GM21381 (cell line): ENCODE measurements around the gene KCNJ12.
"Not testable (repeated sequence)": the region's sequence is repeated elsewhere in the genome, so short reads cannot be mapped to it uniquely, and the experiment has no call there.

Experiments
- ATAC-seq: cut with Tn5 transposase; IDR thresholded peaks from one replicate; pipeline ENCODE4 v1.9.1; 2021; ENCODE audit warnings: mild to moderate bottlenecking, moderate library complexity; ENCODE audit not compliant: unreplicated experiment

Gene KCNJ12

DNA sequence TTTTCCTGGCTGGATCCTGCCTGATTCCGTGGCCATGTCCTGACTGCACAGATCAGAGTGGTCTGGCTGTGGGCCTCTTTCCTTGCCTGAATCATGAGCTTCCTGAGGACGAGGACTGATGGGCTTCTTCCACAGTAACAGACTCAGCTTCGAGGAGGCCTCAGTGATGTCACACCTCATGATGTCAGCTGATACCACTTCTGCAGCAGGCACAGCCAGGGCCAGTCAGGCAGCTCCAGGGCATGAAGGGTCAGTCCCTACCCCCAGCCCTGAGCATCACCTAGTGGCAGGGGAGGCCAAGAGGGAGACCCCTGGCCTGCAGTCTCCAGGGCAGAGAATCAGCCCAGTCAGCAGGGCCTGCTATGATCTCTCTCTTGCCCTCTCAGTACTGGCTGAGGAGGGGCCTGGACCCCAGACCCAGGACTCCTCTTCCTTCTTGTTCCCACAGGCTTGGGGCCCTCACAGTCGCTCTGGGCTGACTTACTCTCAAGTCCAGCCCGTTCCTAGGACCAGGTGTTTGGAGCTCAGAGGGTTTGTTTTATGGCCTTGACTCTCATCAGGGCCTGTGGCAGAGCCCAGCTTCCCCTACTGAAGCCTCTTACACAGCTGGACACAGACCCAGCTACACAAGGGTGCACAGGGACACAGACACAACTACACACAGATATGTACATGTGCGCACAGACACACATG lies 26.7 kb upstream of the KCNJ12 start:
- not testable (repeated sequence) for ATAC-seq

DNA sequence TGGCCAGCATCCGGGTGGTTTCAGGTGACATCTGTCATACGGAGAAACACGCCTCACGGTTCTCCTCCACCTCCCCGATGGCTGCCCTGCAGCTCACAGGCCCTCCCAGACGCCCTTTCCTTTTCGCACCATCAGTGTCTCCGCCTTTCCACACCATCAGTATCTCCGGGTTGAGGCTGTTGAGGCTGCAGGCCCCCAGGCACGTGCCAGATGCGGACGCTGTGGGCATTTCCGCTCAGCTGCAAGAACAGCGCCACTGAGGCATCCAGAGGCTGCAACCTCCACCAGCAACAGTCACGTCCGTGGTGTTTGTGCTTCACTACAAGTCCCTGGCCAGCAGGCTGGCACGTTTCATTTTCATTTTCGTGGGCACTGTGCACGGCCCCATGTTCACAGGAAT lies 25.7 kb upstream of the KCNJ12 start:
- not testable (repeated sequence) for ATAC-seq

DNA sequence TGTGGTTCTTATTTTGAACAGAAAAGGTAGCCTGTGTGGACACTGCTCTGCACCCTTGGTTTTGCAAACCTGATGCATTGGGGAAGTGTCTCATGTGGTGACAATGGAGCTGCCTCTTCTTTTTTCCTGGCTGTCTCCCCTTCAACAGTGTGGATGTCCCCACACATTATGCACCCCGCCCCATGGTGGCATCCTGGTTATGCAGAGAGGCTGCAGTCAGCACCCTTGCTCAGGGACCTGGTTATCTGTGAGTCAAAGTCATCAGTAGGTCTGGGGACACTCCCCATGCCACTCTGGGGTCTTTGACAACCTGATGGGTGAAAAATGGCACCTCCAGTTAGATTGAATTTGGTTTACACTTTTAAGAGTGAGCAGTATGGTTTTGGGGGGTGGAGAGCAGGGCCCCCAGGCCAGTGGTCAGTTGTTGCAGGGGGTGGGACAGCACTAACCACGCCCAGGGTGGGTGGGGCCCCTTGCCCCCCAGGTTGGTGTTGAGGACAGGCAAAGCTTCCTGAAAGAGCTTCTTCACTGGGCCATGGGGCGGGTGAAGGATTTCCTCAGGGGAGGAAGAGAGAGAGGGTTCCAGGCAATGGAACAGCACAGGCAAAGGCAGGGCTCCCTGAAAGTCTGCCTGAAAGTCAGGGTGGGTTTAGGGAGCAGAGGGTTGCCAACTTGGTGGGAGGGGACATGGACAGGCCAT lies 24.6 kb upstream of the KCNJ12 start:
- ATAC-seq: no peak

DNA sequence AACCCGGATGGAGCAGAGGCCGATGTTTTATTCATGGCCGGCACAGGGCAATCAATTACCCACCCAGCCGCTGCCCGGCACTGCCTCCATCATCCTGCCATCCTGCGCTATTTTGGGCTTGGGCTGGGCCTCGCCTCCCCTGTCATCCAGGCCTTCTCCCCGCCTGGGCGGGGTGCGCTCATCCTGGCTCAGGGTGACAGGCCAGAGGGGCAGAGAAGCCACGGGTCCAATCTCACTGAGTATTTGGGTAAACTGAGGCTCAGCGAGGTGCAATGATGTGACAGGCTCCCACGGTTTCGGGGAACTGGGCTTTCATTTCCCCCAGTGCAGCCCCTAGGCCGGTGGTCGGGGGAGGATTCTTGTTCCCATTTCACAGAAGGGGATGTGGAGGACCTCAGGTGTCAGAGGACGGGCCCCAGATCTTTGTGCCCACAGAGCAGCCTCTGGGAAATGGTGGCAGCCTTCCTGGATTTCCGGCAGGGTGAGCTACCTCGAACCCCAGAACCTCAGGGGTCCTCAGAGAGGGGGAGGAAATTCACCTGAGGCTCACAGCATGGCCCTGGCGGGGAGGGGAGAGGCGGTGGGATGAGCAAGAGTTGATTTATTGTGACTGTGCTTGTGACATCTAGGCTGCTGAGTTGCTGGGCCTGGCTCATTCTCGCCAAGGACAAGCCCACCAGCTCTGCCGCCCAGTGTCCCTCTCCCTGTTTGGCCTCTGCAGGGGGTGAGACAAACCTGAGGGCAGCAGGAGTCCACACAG lies 23.8 kb upstream of the KCNJ12 start:
- no peak for ATAC-seq

DNA sequence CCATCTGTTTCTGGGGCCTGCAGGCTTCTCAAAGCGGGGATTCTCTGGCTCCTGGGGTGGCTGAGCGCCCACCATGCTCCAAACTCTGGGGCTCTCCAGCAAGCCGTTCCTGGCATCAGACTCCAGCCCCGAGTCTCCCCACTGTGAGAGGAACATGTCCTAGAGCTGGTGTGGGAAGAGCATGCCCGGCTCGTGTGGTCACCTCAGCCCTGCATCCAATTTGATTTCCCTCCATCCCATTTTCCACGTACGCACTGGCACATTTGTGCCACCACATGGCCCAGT lies 23.2 kb upstream of the KCNJ12 start:
- ATAC-seq: no peak

DNA sequence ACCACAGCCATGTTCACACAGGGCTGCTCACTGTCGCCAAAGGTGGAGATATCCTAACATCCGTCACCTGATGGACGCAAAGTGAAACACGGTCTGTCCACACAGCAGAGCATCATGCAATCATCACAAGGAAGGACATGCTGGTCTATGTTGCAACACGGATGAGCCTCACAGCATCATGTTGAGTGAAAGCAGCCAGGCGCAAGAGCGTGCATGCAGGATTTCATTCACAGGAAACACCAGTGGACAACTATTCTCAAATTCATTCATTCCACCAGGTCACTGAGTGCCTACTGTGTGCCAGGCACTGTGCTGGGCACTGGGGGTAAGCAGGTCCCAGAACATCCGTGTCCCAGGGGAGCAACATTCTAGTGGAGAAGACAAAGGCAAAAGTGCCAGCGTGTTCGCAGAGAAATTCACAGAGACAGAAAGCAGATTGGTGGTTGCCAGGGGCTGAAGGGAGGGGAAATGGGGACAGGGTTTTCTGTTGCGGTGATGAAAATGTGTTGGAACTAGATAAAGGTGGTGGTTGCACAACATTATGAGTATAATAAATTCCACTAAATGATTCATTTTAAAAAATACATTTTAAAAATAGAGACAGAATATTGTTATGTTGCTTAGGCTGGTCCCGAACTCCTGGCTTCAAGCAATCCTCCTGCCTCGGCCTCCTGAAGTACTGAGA lies 22.7 kb upstream of the KCNJ12 start:
- no peak for ATAC-seq

DNA sequence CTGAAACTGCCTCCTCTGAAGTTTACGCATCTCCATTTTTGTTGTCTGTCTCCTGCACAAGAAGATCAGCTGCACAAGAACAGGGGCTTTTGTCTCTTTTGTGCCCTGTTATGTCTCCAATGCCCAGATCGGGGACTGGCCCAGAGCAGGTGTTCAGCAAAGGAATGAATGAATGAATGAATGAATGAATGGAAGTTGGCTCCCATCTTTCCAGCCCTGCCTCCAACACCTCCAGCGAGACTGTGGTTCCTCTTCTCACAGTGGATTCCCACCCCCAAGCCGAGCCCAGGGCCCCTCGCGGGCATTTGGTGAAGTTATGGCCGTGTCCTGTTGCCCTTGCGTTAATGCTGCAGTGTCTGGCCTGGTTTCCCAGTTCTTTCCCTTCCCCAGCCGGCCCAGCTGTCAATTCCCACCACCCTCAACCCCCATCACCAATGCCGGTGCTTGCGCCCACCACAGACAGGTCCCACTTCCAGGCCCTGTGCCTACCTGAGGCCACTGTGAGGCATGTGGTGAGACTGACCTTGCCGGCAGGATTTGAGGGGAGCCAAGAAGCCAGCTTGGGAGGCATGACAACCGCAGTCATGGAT lies 21.3 kb upstream of the KCNJ12 start:
- ATAC-seq: no peak

DNA sequence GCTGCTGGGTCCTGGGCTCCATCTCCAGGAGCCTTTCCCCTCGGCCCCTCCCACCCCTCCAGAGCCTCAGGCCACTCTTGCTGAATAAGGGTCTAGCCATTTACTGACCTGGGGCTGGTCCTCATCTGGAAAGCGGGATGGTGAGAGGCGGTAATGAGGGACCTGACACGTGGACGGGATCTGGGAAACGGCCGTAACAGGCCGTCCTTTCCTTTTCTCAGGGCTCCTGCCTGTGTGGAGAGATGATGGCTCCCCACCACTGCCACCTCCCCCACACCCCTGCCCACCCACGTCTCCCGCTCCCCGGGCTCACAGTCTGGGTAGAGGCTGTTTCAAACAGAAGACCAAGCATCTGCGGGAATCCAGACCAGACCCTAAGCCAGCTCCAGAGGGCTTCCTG lies 20.6 kb upstream of the KCNJ12 start:
- no peak for ATAC-seq

DNA sequence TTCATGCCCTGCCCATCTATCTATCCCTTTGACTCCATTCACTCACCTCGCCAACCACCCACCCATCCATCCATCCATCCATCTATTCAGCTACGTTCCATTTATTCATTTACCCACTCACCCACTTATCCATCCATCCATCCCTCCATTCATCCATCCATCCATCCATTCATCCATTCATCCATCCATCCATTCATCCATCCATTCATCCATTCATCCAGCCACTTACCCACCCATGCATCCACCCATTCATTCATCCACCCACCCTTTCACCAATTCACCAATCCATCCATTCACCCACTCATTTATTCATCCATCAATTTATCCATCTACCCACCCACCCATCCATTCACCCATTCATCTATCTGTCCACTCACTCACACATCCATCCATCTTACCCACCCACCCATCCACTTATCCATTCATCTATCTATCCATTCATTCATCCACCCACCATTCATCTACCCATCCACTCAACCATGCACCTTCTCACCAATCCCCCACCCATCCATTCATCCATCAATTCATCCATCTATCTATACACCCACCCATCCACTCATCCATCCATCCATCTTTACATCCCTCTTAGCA lies 19.5 kb upstream of the KCNJ12 start:
- no peak for ATAC-seq

DNA sequence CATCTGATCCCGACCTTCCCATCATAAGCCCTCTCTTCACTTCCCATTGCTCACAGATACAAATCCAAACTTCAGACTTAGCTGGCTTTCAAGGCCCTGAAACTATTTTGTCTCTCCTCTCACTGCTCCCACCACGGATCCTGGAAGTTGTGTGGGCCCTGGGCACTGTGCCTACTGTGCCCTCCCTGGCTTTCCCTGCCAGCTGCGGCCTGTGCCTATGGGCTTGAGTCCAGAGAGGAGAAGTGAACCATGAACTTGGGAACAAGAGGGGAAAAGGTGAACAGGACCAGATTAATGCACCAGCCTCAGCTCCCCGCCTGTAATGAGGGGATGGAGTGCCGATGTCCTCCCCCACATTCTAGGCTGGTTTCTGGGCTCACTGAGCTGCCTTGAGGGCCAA lies 18.9 kb upstream of the KCNJ12 start:
- ATAC-seq: no peak

DNA sequence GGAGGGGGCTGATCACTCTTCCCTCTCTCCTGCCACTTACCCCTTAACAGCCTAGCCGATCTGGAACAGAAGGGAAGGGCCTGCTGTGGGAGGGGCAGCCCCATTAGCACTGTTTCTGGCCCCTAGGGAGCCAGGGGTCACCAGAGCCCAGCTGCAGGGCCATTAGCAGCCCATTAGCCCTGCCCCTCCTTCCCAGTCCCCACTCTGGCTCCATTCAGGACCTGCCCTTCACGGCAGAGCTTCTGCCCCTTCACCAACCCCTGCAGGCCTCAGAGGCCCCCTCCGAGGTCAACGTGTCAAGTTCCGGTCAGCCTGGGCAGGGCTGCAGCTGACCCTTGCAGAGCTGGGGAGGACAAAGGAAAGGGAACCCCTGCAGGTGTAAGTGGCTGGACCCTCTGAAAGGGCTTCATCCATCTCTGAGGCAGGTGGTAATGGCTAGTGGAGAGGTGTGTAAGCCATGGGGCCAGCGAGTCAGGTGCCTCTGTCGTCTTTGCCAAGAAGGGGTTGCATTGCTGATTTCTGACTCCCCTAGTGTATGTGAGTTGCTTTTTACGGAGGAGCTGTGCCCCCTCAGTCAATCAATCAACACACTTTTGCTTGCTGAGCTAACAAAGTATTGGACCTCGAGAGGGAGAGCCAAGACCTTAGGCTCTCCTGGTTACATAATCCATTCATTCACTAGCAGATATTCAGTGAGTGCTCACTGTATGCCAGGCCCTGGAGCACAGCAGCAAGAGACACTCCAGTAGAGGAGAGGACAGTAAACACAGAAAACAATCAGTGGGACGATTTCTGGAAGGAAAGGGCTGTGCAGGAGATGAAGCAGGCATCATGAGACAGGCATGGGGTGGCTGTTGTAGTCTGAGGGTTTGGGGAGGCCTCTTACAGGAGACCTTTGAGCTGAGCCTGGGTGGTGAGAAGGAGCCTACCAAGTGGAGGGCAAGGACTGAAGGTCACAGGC lies 18.2 kb upstream of the KCNJ12 start:
- ATAC-seq: no peak

DNA sequence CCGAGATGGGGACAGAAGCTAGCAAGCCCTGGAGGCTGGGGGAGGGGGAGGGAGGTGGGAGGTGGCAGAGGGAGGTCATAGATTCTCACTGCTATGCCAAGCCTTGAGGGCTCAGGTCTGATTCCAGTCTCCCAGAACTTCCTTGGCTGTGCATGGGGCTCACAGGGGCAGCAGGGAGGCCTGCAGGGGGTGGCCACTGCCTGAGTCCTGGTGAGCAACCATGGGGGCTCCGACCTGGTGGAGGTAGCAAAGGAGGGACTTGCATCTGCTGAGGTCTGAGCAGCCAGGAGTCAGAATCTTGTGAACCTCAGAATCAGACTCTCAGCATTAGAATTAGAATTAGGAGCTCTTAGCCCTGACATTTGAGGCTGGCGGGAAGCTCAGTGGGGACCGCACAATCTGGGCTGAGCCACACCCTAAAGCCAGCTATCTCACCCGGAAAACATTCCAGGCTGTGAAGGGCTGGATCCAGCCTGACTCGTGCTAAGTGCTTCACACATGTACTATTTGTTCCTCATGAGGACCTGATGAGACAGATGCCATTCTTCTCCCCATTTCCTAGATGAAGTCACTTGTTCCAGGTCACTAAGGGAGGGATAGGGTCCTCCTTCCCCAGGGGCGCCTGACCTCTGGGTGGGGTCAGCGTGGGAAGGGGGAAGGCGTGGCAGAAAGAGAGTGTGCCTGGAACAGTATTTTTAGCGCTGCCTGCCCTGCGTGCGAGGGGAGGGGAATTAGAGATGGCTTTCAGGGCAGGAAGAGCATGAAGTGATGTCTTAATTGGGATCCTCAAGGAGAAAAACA lies 17.3 kb upstream of the KCNJ12 start:
- ATAC-seq: no peak

DNA sequence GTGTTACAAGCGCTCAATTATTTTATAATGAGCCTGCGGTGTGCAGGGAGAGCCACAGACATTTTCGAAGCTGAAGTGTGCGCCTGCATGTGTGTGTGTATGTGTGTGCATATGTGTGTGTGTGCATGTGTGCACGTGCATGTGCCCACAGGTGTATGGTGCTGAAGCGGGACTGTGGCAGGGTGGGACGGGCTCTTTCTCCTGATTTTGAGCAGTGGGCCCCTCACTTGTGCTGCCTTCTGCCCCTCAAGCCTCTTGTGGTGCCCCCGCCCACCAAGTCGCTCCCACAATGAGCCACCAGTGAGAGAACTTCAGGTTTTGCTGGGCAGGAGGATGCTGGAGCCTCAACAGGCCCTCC lies 16.7 kb upstream of the KCNJ12 start:
- no peak for ATAC-seq

DNA sequence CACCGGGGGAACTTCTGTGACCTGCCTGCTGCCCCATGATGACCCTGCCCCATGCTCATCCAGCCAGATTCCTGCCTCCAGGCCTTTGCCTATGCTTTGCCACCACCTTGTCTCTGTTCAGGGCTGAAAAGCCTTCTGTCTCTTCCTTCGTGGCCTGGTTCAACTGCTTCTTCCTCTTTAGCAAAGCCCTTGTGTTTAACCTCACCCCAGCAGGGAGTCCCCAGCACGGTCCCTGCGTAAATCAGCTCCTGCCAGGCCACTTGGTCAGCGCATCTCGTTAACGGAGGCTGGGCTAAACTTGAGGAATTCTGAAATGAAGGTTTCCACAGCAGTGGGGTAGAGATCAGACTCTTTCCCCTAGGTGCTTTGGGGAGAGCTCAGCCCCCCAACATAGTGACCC lies 16.1 kb upstream of the KCNJ12 start:
- ATAC-seq: no peak

DNA sequence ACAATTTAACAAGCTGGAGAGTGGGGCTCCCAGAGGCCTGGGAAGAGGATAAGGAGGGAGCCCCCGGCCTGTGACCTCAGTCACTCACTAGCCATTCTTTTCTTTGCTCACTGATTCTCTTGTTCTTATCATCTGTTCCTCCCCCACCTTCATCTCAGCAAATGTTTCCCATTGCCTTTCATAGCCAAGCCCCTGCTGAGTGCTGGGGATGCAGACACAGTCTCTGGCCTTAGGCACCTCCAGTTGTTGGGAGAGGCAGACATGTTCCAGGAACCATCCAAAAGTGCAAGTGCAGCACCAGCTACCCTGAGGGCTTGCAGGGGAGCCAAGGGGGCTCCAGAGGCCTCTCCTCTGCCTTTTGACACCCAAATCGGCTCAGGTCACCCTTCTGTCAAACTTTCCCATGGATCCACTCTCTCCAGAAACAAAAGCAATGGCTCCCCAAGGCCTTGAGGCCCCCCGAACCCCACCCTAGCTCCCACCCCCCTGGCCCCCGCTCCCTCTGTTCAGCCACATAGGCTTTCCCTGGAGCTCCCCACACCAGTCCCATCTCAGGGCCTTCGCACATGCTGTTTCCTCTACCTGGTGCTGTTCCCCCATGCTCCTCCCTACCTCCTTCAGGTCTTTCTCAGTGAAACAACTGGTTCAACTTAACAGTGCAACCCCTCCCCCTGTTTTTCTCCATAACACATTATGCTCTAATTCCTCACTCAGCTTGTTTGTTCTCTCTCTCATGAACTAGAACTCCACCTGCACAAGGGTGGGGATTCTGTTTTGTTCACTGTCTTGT lies 14.9 kb upstream of the KCNJ12 start:
- no peak for ATAC-seq

DNA sequence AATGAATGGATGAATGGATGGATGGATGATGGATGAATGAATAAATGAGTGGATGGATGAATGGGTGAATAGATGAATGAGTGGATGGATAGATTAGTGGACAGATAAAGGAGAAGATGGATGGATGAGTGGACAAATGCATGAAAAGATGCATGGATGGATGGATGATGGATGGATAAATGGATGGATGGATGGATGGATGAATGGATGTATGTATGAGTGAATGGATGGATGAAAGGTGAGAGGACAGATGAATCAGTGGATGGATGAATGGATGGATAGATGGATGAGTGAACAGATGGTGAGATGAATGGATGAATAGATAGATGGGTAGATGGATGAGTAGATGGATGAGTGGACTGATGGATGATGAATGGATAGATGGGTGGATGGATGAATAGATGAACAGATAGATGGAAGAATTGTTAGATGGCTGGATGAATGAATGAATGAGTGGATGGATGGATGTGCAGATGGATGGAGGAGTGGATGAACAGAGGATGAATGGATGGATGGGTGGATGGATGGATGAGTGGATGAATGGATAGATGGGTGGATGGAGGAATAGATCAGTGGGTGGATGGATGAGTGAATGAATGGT lies 13.7 kb upstream of the KCNJ12 start:
- no peak for ATAC-seq

DNA sequence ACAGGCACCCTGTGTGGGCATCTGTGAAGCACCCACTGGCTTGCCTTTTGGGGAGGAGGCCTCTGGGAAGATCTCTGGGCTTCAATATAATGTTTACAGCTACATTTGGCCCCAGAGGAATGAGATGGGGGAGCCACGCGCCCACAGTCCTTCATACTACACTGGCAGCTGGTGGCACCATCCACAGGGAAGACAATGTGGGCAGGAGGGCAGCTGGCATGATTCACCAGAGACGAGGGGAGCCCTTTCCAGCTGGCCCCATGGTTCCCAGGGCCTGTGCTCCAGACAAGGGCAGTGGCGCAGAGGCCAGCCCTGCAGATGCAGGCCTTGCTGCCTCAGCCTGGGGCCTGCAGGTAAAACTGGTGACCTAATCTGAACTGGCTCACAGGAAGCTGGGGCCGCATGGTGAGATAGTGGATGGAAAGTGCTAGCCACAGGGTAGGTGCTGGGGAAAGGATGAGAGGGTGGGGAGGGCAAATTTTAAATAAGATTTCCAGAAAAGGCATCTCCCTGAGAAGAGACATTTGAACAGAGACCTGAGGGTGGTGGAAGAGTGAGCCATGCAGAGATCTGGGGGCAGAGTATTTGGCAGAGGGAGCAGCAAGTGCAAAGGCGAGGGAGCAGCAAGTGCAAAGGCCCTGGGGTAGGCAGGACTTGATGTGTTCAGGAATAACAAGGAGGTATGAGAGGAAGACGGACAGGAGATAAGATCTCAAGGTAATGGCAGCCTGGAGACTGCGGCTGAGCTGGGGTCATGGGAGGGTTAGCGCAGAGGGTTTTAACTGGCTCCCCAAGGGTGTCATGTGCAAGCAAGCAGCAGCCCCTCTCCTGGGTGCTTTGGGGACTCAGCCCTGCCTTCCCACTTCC lies 12.1 kb upstream of the KCNJ12 start:
- ATAC-seq: no peak
